ENCODE measurements around the gene CSMD2. TPM values are rescaled to one million over a fixed set of nuclear protein-coding genes. Genes with fewer than 3 reads are reported as not detected.

Gene CSMD2
- total RNA-seq, 1 donor from 2014 or later = 1.8 TPM

- Mint-ChIP-seq H3K27ac (peak overlapping the region; percentile 21), H3K36me3 (no peaks in the 10 kb centered on the region), H3K4me3 (no peak overlapping the region), H3K27me3 (no peaks in the 10 kb centered on the region), H3K9me3 (no peaks in the 10 kb centered on the region), H3K4me1 (ENCODE audit: unreplicated experiment) (peaks cover 21% of the 10 kb centered on the region)
- DNase-seq (ENCODE audit: extremely low spot score, unreplicated experiment) = no peak
- no peak for TF ChIP-seq CTCF (conservative IDR thresholded peaks at IDR 0.05)
Measured at GRCh38 chr1:33471416-33471815, 693.6 kb downstream of the CSMD2 start.

DNA sequence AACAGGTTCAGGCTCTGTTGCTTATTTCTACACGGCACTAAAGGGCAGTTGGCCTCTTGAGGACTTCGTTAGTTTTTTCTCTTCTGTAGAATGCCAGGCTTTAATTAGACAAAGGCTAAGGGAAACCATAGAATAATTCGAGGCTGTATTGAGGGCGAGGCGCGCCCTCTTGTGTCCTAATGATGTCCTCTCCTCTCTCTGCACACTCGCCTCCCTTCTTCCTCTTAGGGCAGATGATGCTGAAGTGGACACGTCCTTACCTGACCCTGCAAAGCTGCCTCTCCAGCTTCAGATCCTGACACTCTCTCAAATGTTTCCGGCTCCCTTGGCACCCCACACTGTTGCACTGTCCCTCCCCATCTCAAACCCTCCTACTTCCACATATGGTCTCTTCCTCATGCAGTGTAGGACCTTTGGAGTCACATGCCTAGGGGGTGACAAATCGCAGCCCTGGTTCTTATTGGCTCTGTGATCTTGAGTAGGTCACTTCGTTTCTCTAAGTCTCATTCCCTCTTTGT lies 694.5 kb downstream of the CSMD2 start:
- TF ChIP-seq CTCF (conservative IDR thresholded peaks at IDR 0.05) = peak; percentile 92
- DNase-seq (ENCODE audit: extremely low spot score, unreplicated experiment) = no peak
- Mint-ChIP-seq H3K36me3 (no peaks in the 10 kb centered on the region), H3K9me3 (no peaks in the 10 kb centered on the region), H3K4me1 (ENCODE audit: unreplicated experiment) (peaks cover 21% of the 10 kb centered on the region), H3K27ac (peak overlapping the region; percentile 76), H3K27me3 (no peaks in the 10 kb centered on the region), H3K4me3 (peak overlapping the region; percentile 72)

DNA sequence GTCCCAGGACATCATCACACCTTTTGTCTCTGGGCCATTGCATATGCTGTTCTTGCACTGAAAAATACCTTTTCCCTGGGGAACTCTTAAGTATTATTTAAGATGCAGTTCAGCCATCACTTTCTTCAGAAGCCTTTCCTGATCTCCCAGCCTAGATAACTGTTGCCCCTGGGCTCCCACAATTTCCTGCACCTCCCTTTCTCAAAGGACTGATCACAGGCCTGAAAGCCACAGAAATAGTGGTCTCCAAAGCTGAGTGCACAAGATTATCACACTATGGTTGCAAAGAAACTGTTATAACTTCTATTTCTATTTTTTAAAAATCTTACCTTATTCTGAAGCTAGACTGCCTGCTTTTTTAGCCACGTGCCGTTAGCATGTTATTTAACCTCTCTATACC lies 695.3 kb downstream of the CSMD2 start:
- no peak for DNase-seq (ENCODE audit: extremely low spot score, unreplicated experiment)
- Mint-ChIP-seq H3K36me3 (no peaks in the 10 kb centered on the region), H3K4me3 (no peak overlapping the region), H3K9me3 (no peaks in the 10 kb centered on the region), H3K27ac (no peak overlapping the region), H3K4me1 (ENCODE audit: unreplicated experiment) (peaks cover 21% of the 10 kb centered on the region), H3K27me3 (no peaks in the 10 kb centered on the region)
- TF ChIP-seq CTCF (conservative IDR thresholded peaks at IDR 0.05) = no peak

GRCh38 chr1:33468967-33469366 lies 696.1 kb downstream of the CSMD2 start:
- no peak for TF ChIP-seq CTCF (conservative IDR thresholded peaks at IDR 0.05)
- H3K9me3 Mint-ChIP-seq = no peaks in the 10 kb centered on the region
- no peak for DNase-seq (ENCODE audit: extremely low spot score, unreplicated experiment)
- peaks cover 21% of the 10 kb centered on the region for H3K4me1 Mint-ChIP-seq (ENCODE audit: unreplicated experiment)
- no peak overlapping the region for H3K4me3 Mint-ChIP-seq
- H3K27me3 Mint-ChIP-seq = no peaks in the 10 kb centered on the region
- H3K27ac Mint-ChIP-seq = no peak overlapping the region
- H3K36me3 Mint-ChIP-seq = no peaks in the 10 kb centered on the region

- no peaks in the 10 kb centered on the region for H3K9me3 Mint-ChIP-seq
- no peak overlapping the region for H3K4me3 Mint-ChIP-seq
- no peak overlapping the region for H3K27ac Mint-ChIP-seq
- H3K36me3 Mint-ChIP-seq = no peaks in the 10 kb centered on the region
- TF ChIP-seq CTCF (conservative IDR thresholded peaks at IDR 0.05) = no peak
- DNase-seq (ENCODE audit: extremely low spot score, unreplicated experiment) = no peak
- peaks cover 19% of the 10 kb centered on the region for H3K4me1 Mint-ChIP-seq (ENCODE audit: unreplicated experiment)
- H3K27me3 Mint-ChIP-seq = no peaks in the 10 kb centered on the region
Measured at GRCh38 chr1:33468531-33468930, 696.5 kb downstream of the CSMD2 start.

DNA sequence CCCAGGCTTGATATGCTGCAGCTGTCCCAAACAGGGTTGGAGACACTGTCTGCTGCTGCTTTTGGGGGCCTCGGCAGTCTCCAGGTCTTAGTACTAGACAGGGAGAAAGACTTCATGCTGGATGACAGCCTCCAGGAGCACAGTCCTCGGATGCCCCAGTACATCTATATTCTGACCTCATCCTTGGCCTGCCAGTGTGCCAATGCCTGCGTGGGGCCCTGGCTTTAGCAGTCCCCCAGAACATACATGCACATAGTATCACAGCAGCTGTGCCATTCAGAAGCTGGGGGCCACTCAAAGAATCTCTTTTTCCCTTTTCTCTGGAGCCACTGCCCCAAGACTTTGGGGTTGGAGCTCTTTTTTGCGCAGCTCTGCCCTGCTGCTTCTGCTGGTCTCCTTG lies 697.0 kb downstream of the CSMD2 start:
- TF ChIP-seq CTCF (conservative IDR thresholded peaks at IDR 0.05) = no peak
- no peak for DNase-seq (ENCODE audit: extremely low spot score, unreplicated experiment)
- H3K27me3 Mint-ChIP-seq = no peaks in the 10 kb centered on the region
- H3K4me3 Mint-ChIP-seq = no peak overlapping the region
- no peak overlapping the region for H3K27ac Mint-ChIP-seq
- no peaks in the 10 kb centered on the region for H3K9me3 Mint-ChIP-seq
- H3K4me1 Mint-ChIP-seq (ENCODE audit: unreplicated experiment) = peaks cover 14% of the 10 kb centered on the region
- H3K36me3 Mint-ChIP-seq = no peaks in the 10 kb centered on the region

All from type B pancreatic cell (in vitro differentiated cells).